IMR-90 (cell line): Measurements from ENCODE around the gene CPN1. TPM values are rescaled to one million over a fixed set of nuclear protein-coding genes. Genes with fewer than 3 reads are reported as not detected.

Source experiments
- ATAC-seq: fragments of 200-7000 bp; cut with Tn5 transposase; 2 replicates; pipeline ENCODE4 v1.9.1; 2020; ENCODE audit warnings: low read depth, mild to moderate bottlenecking, moderate library complexity
- BruUV-seq: library from RNA; stranded (reverse); fragments of 400-500 nt; replicated peaks from 2 replicates; lab custom pipeline; 2021; lab: Mats Ljungman, UMichigan
- CTCF ChIA-PET: fragments of 300-600 bp; formaldehyde crosslinking; extraction: SDS; loops from one replicate; lab custom pipeline; 2021; ENCODE audit warnings: antibody characterized with exemption; lab: Yijun Ruan, JAX
- POLR2A ChIA-PET: fragments of 300-600 bp; sonication (Branson Sonifier 250); formaldehyde crosslinking; loops from one replicate; lab custom pipeline; 2022; ENCODE audit warnings: antibody characterized with exemption; ENCODE audit not compliant: unreplicated experiment; lab: Charles Lee
- DNase-seq: peaks from one replicate; pipeline ENCODE4 v3.0.0; 2013
- H2AFZ ChIP-seq: replicated peaks from 2 replicates; pipeline ENCODE3; 2013; ENCODE audit warnings: low read length, mild to moderate bottlenecking; ENCODE audit not compliant: poor library complexity
- H2AK5ac ChIP-seq: 2 replicates; pipeline ENCODE4 v1.6.1; 2013; ENCODE audit warnings: low read depth, low read length, inconsistent platforms
- H2AK9ac ChIP-seq: replicated peaks from 2 replicates; pipeline ENCODE3; 2013; ENCODE audit warnings: mild to moderate bottlenecking, low read depth, low read length, moderate library complexity; ENCODE audit not compliant: poor library complexity
- H2BK120ac ChIP-seq: 2 replicates; pipeline ENCODE4 v1.6.1; 2013; ENCODE audit warnings: low read depth, low read length, inconsistent platforms
- H2BK15ac ChIP-seq: 3 replicates; pipeline ENCODE4 v1.6.1; 2013; ENCODE audit warnings: low read depth, low read length, inconsistent platforms
- H2BK20ac ChIP-seq: 2 replicates; pipeline ENCODE4 v1.6.1; 2013; ENCODE audit warnings: low read depth, mild to moderate bottlenecking, inconsistent platforms, low read length, moderate library complexity
- H2BK5ac ChIP-seq: 2 replicates; pipeline ENCODE4 v1.6.1; 2013; ENCODE audit warnings: mild to moderate bottlenecking, low read depth, low read length, inconsistent platforms; ENCODE audit not compliant: poor library complexity, severe bottlenecking
- H3K14ac ChIP-seq: replicated peaks from 2 replicates; pipeline ENCODE4 v1.6.1; 2013; ENCODE audit warnings: low read depth, low read length, inconsistent platforms
- H3K18ac ChIP-seq: 2 replicates; pipeline ENCODE4 v1.6.1; 2013; ENCODE audit warnings: low read depth, low read length, control low read depth
- H3K23ac ChIP-seq: 2 replicates; pipeline ENCODE4 v1.6.1; 2013; ENCODE audit warnings: low read depth, low read length, inconsistent platforms
- H3K27ac ChIP-seq: 2 replicates; pipeline ENCODE4 v1.5.1; 2013; ENCODE audit warnings: mild to moderate bottlenecking, control low read depth, low read length; ENCODE audit not compliant: insufficient read depth
- H3K27me3 ChIP-seq: 2 replicates; pipeline ENCODE4 v1.6.1; 2013; ENCODE audit warnings: low read length; ENCODE audit not compliant: control insufficient read depth, insufficient read depth
- H3K36me3 ChIP-seq: 2 replicates; pipeline ENCODE4 v1.6.1; 2013; ENCODE audit warnings: low read length, mixed read lengths; ENCODE audit not compliant: control insufficient read depth, insufficient read depth
- H3K4ac ChIP-seq: 2 replicates; pipeline ENCODE4 v1.6.1; 2013; ENCODE audit warnings: low read depth, low read length, inconsistent platforms
- H3K4me1 ChIP-seq: 2 replicates; pipeline ENCODE4 v1.6.1; 2013; ENCODE audit warnings: low read length, mixed read lengths; ENCODE audit not compliant: control insufficient read depth, insufficient read depth
- H3K4me2 ChIP-seq: 2 replicates; pipeline ENCODE4 v1.6.1; 2013; ENCODE audit warnings: low read depth, mild to moderate bottlenecking, control low read depth, low read length, moderate library complexity
- H3K4me3 ChIP-seq: 2 replicates; pipeline ENCODE4 v1.5.1; 2013; ENCODE audit warnings: low read depth, mild to moderate bottlenecking, control low read depth, low read length, moderate library complexity; ENCODE audit not compliant: insufficient read depth
- H3K56ac ChIP-seq: 2 replicates; pipeline ENCODE4 v1.6.1; 2013; ENCODE audit warnings: low read length, inconsistent platforms; ENCODE audit not compliant: insufficient read depth; ENCODE audit errors: extremely low read depth
- H3K79me1 ChIP-seq, 2 experiments: 2 replicates each; pipeline ENCODE4 v1.6.1; 2013; ENCODE audit warnings: low read length in 2 of 2, inconsistent platforms in 1 of 2, low read depth in 1 of 2
- H3K9ac ChIP-seq: 2 replicates; pipeline ENCODE4 v1.6.1; 2013; ENCODE audit warnings: low read depth, low read length, control low read depth
- H3K9me1 ChIP-seq: 2 replicates; pipeline ENCODE4 v1.6.1; 2013; ENCODE audit warnings: low read length, inconsistent platforms; ENCODE audit not compliant: insufficient read depth
- H3K9me3 ChIP-seq: 2 replicates; pipeline ENCODE4 v1.6.1; 2013; ENCODE audit warnings: low read length; ENCODE audit not compliant: control insufficient read depth, insufficient read depth
- H4K20me1 ChIP-seq: 2 replicates; pipeline ENCODE4 v1.6.1; 2013; ENCODE audit warnings: low read length, inconsistent platforms; ENCODE audit not compliant: insufficient read depth
- H4K5ac ChIP-seq: 2 replicates; pipeline ENCODE4 v1.6.1; 2013; ENCODE audit warnings: mild to moderate bottlenecking, low read depth, low read length, control low read depth
- H4K8ac ChIP-seq, 2 experiments: 2 replicates each; pipeline ENCODE4 v1.6.1; 2013; ENCODE audit warnings: low read depth in 2 of 2, low read length in 2 of 2, control low read depth in 1 of 2, inconsistent platforms in 1 of 2
- H4K91ac ChIP-seq: 2 replicates; pipeline ENCODE4 v1.6.1; 2013; ENCODE audit warnings: low read depth, low read length, inconsistent platforms; ENCODE audit not compliant: insufficient read depth
- BHLHE40 ChIP-seq: fragments of 150-350 bp; IDR thresholded peaks from 2 replicates; pipeline ENCODE4 v1.6.1; 2016; ENCODE audit warnings: mild to moderate bottlenecking, low read depth, low read length
- CEBPB ChIP-seq: IDR thresholded peaks from 2 replicates; pipeline ENCODE4 v1.6.1; 2012; ENCODE audit warnings: low read depth, low read length, improper control_type of control experiment
- CHD1 ChIP-seq: IDR thresholded peaks from 2 replicates; pipeline ENCODE4 v1.6.1; 2012; ENCODE audit warnings: low read depth, low read length, improper control_type of control experiment
- ELK1 ChIP-seq: fragments of 150-350 bp; IDR thresholded peaks from 2 replicates; pipeline ENCODE4 v1.6.1; 2016; ENCODE audit warnings: low read depth, mild to moderate bottlenecking, low read length, moderate library complexity, borderline replicate concordance
- FOS ChIP-seq: fragments of 150-350 bp; IDR thresholded peaks from 2 replicates; pipeline ENCODE4 v1.6.1; 2016; ENCODE audit warnings: low read depth, low read length
- MAFK ChIP-seq: IDR thresholded peaks from 2 replicates; pipeline ENCODE4 v1.6.1; 2012; ENCODE audit warnings: low read depth, low read length, improper control_type of control experiment
- MAZ ChIP-seq: IDR thresholded peaks from 2 replicates; pipeline ENCODE4 v1.6.1; 2012; ENCODE audit warnings: low read depth, mild to moderate bottlenecking, low read length, improper control_type of control experiment, moderate library complexity, borderline replicate concordance
- MXI1 ChIP-seq: IDR thresholded peaks from 2 replicates; pipeline ENCODE4 v1.6.1; 2012; ENCODE audit warnings: low read depth, mild to moderate bottlenecking, low read length, moderate library complexity, borderline replicate concordance
- NFE2L2 ChIP-seq: fragments of 150-350 bp; IDR thresholded peaks from 2 replicates; pipeline ENCODE4 v1.6.1; 2016; ENCODE audit warnings: low read depth, mild to moderate bottlenecking, low read length
- POLR2A ChIP-seq: IDR thresholded peaks from 2 replicates; pipeline ENCODE4 v1.6.1; 2012; ENCODE audit warnings: mild to moderate bottlenecking, low read depth, low read length
- RAD21 ChIP-seq: IDR thresholded peaks from 2 replicates; pipeline ENCODE4 v1.6.1; 2012; ENCODE audit warnings: low read length, improper control_type of control experiment
- RCOR1 ChIP-seq: IDR thresholded peaks from 2 replicates; pipeline ENCODE4 v1.6.1; 2012; ENCODE audit warnings: mild to moderate bottlenecking, low read length, improper control_type of control experiment; ENCODE audit not compliant: insufficient replicate concordance
- SMC3 ChIP-seq: fragments of 150-350 bp; IDR thresholded peaks from 2 replicates; pipeline ENCODE4 v1.6.1; 2016; ENCODE audit warnings: low read depth, mild to moderate bottlenecking, antibody characterized with exemption, low read length, moderate library complexity
- WGBS, 2 experiments: methylation state at CpG; one replicate each; pipeline versions ENCODE4 v1.1.5 to v1.1.7; 2013; ENCODE audit warnings: missing lambda C conversion rate in 2 of 2; ENCODE audit not compliant: insufficient read length in 1 of 2; ENCODE audit errors: extremely low coverage in 2 of 2; 5-methylcytosine and 5-hydroxymethylcytosine counted together
- dilution Hi-C: fragments of 300-500 bp; cut with HindIII; formaldehyde crosslinking; loops from one replicate; pipeline ENCODE4 v1.14.3; 2018; ENCODE audit warnings: low sequenced_read_pairs; ENCODE audit not compliant: unreplicated experiment
- in situ Hi-C: fragments of 300-500 bp; cut with MboI; formaldehyde crosslinking; loops from 3 replicates; pipeline ENCODE4 v1.14.3; 2019; ENCODE audit warnings: low sequenced_read_pairs, inconsistent platforms, mixed read lengths
- intact Hi-C: fragments of 100-400 bp; cut with micrococcal nuclease; formaldehyde crosslinking; loops from 2 replicates; pipeline ENCODE4 v1.10.0; 2022
- polyA plus RNA-seq, 3 experiments: library from polyadenylated mRNA; depleted of rRNA; stranded (reverse); fragments of >200 nt; gene quantifications; 2 replicates each; pipeline ENCODE4 v1.2.3, GENCODE V29; 2012; ENCODE audit warnings: low replicate concordance in 1 of 3
- total RNA-seq: library from RNA; depleted of rRNA; stranded (reverse); fragments of >200 nt; gene quantifications from 2 replicates; pipeline ENCODE4 v1.2.3, GENCODE V29; 2012
- TF ChIP-seq, protein P1 (sequence below): fragments of 150-350 bp; IDR thresholded peaks from 2 replicates; pipeline ENCODE4 v1.6.1; 2017; ENCODE audit warnings: mild to moderate bottlenecking, antibody characterized with exemption, low read length, low read depth
- TF ChIP-seq, protein P2 (sequence below): conservative IDR thresholded peaks from 2 replicates; pipeline ENCODE4 v1.5.1; 2012; ENCODE audit warnings: mild to moderate bottlenecking, low read depth, low read length, improper control_type of control experiment

CPN1 gene
- total and polyA plus RNA-seq, 2 of the 4 experiments (the other 2 are of a cell fraction) = not detected

GRCh38 chr10:100101192-100102076 lies 19.8 kb upstream of the CPN1 start:
- Histone ChIP-seq H3K23ac (no peak overlapping the region), H4K91ac (no peak overlapping the region), H4K5ac (no peak overlapping the region), H2BK5ac (no peak overlapping the region), H2AK5ac (no peak overlapping the region), H3K18ac (no peak overlapping the region), H3K56ac (no peak overlapping the region), H4K8ac (no peak overlapping the region), H3K9me1 (no peaks in the 10 kb centered on the region), H4K20me1 (no peaks in the 10 kb centered on the region), H3K36me3 (no peaks in the 10 kb centered on the region), H2BK20ac (no peak overlapping the region), H2AK9ac (no peak overlapping the region), H3K4me2 (no peak overlapping the region), H3K79me1 (no peaks in the 10 kb centered on the region), H2BK15ac (no peak overlapping the region), H2AFZ (no peak overlapping the region), H3K9ac (no peak overlapping the region), H3K4me3 (no peak overlapping the region), H3K4me1 (no peaks in the 10 kb centered on the region), H3K4ac (no peak overlapping the region), H3K14ac (no peak overlapping the region), H3K27me3 (no peaks in the 10 kb centered on the region; the same call in none of the 2 replicates), H3K27ac (no peak overlapping the region), H3K9me3 (0 out of 2 replicates have a peak, but pooled peaks cover 4% of the 10 kb centered on the region), H2BK120ac (no peak overlapping the region)
- no TSS peak for BruUV-seq
- DNase-seq (peak; percentile 6), ATAC-seq (peak; percentile 77)
- ChIA-PET POLR2A (no interaction called here), CTCF (no interaction called here)
- dilution Hi-C loops (no loop called here), intact Hi-C loops (no loop called here), in situ Hi-C loops (no loop called here)
- WGBS, 2 experiments = 58% methylated on average over 2 of the region's 6 CpGs; no CpG with 5 or more reads in 1 of the 2 experiments
- TF ChIP-seq, protein P1, sequence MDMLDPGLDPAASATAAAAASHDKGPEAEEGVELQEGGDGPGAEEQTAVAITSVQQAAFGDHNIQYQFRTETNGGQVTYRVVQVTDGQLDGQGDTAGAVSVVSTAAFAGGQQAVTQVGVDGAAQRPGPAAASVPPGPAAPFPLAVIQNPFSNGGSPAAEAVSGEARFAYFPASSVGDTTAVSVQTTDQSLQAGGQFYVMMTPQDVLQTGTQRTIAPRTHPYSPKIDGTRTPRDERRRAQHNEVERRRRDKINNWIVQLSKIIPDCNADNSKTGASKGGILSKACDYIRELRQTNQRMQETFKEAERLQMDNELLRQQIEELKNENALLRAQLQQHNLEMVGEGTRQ = no peak
- TF ChIP-seq RCOR1 (no peak), MXI1 (no peak), BHLHE40 (no peak), ELK1 (no peak), MAFK (no peak), POLR2A (no peak), RAD21 (no peak), SMC3 (no peak), NFE2L2 (no peak), MAZ (no peak), CHD1 (no peak), CEBPB (no peak), FOS (no peak)
- TF ChIP-seq, protein P2, sequence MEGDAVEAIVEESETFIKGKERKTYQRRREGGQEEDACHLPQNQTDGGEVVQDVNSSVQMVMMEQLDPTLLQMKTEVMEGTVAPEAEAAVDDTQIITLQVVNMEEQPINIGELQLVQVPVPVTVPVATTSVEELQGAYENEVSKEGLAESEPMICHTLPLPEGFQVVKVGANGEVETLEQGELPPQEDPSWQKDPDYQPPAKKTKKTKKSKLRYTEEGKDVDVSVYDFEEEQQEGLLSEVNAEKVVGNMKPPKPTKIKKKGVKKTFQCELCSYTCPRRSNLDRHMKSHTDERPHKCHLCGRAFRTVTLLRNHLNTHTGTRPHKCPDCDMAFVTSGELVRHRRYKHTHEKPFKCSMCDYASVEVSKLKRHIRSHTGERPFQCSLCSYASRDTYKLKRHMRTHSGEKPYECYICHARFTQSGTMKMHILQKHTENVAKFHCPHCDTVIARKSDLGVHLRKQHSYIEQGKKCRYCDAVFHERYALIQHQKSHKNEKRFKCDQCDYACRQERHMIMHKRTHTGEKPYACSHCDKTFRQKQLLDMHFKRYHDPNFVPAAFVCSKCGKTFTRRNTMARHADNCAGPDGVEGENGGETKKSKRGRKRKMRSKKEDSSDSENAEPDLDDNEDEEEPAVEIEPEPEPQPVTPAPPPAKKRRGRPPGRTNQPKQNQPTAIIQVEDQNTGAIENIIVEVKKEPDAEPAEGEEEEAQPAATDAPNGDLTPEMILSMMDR = no peak
